Ovary (tissue), 9 donors: ENCODE measurements around the gene MGAT5. TPM values are rescaled to one million over a fixed set of nuclear protein-coding genes. Genes with fewer than 3 reads are reported as not detected.

Experiments used
- DNase-seq, 5 donors: peaks; one replicate each; pipeline ENCODE4 v3.0.0-alpha.2; 2019 to 2020
- H3K27ac ChIP-seq, 2 donors: fragments of 200-600 bp; one replicate each; pipeline versions ENCODE4 v1.5.1 to v1.8.0; 2019 to 2022
- H3K27me3 ChIP-seq: fragments of 200-600 bp; one replicate; pipeline ENCODE4 v1.8.0; 2022
- H3K36me3 ChIP-seq: fragments of 200-600 bp; sonication (generic); one replicate; pipeline ENCODE4 v1.5.1; 2019
- H3K4me1 ChIP-seq: one replicate; pipeline ENCODE4 v1.8.1; 2013; ENCODE audit warnings: mild to moderate bottlenecking, moderate library complexity; ENCODE audit not compliant: insufficient read depth
- H3K4me3 ChIP-seq: fragments of 200-600 bp; sonication (generic); one replicate; pipeline ENCODE4 v1.5.1; 2017
- H3K9me3 ChIP-seq, 2 donors: fragments of 200-600 bp in 1 of 2; sonication (generic) in 1 of 2; one replicate each; pipeline versions ENCODE4 v1.5.1 to v1.8.1; 2013 to 2019; ENCODE audit warnings: mild to moderate bottlenecking in 1 of 2, moderate library complexity in 1 of 2
- EP300 ChIP-seq: sonication (generic); formaldehyde crosslinking; IDR thresholded peaks from one replicate; pipeline ENCODE4 v1.6.1; 2017; ENCODE audit warnings: antibody characterized with exemption
- POLR2A ChIP-seq: fragments of 450-650 bp; IDR thresholded peaks from one replicate; pipeline ENCODE4 v1.6.1; 2017; ENCODE audit warnings: antibody characterized with exemption, mild to moderate bottlenecking, moderate library complexity
- WGBS, 3 donors: extraction: QIAGEN DNeasy Blood & Tissue Kit in 1 of 3; methylation state at CpG; one replicate each; pipeline versions ENCODE4 v1.1.5 to v1.1.7; 2013 to 2017; 5-methylcytosine and 5-hydroxymethylcytosine counted together
- intact Hi-C, 4 donors: fragments of 100-400 bp; cut with DNase I; formaldehyde crosslinking; loops; one replicate each; pipeline versions ENCODE4 v1.11.0 to v1.15.1; 2022 to 2023
- polyA plus RNA-seq, 2 donors: library from polyadenylated mRNA; stranded (reverse); fragments of 200-250 nt in 1 of 2; fragments of 350-450 nt in 1 of 2; fragmentation: Illumina TruSeq in 1 of 2; extraction: RNeasy Lipid Tissue Mini Kit (QIAGEN cat#74804) in 1 of 2; gene quantifications; one replicate each; pipeline ENCODE4 v1.2.3, GENCODE V29; 2013 to 2014
- total RNA-seq, 7 donors: library from RNA; depleted of rRNA in 2 of 7; stranded (reverse); fragments of >200 nt in 2 of 7; fragmentation: NEBNext Ultra II Directional in 3 of 7; extraction: Animal tissue kit (Norgen Biotek cat#: 25700) in 3 of 7; gene quantifications; one replicate each; pipeline versions ENCODE4 v1.1.0 to v1.2.4, GENCODE V29; 2016 to 2023
- TF ChIP-seq, protein P1 (sequence below), 3 donors: fragments of 450-650 bp in 2 of 3; fragments of 200-600 bp in 1 of 3; IDR thresholded peaks; one replicate each; pipeline versions ENCODE4 v1.5.1 to v1.8.0; 2016 to 2022; ENCODE audit warnings: antibody characterized with exemption in 3 of 3, mild to moderate bottlenecking in 1 of 3
- donor health status: DM: no; HTN: no; CAD: no; lungs with moderate emphysema.
- donor health status: DM: no; HTN: no; CAD: no.
- donor health status: Bipolar disorder and iron deficiency.
- donor health status: DM: yes; HTN: yes; CAD: no.
- donor health status: DM: no; HTN: no; CAD: no.
- donor health status: DM: yes; HTN: yes; CAD: no.

Gene MGAT5
- total and polyA plus RNA-seq, 9 donors = 11.3 to 61.2 (median 32.4) TPM

DNA sequence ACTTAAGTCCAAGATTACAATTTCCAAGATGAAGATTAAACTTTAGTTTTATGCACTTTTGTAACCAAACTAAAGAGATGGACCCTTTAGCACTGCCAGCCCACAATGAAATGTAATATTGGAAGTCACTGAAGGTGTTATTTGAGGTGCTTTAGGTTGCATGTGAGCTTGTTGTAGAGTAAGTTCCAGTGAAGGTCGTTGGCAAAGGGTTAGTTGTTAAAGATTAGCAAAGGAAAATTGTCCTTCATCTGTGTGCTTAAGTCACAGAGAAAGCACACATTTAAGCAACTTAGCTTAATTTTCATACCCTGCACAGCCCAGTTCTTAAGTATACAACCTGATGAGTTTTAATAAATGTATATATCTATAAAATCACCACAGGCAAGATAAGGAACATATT is 46.7 kb downstream of the MGAT5 start:
- Histone ChIP-seq H3K9me3 (no peaks in the 10 kb centered on the region), H3K36me3 (no peaks in the 10 kb centered on the region), H3K27me3 (no peaks in the 10 kb centered on the region), H3K4me3 (no peak overlapping the region), H3K27ac (no peak overlapping the region), H3K4me1 (peaks cover 4% of the 10 kb centered on the region)
- 52 to 61% (median 53%) methylated on average over 1 of the region's 1 CpG for WGBS, 3 donors
- no peak for DNase-seq
- TF ChIP-seq, protein P1, sequence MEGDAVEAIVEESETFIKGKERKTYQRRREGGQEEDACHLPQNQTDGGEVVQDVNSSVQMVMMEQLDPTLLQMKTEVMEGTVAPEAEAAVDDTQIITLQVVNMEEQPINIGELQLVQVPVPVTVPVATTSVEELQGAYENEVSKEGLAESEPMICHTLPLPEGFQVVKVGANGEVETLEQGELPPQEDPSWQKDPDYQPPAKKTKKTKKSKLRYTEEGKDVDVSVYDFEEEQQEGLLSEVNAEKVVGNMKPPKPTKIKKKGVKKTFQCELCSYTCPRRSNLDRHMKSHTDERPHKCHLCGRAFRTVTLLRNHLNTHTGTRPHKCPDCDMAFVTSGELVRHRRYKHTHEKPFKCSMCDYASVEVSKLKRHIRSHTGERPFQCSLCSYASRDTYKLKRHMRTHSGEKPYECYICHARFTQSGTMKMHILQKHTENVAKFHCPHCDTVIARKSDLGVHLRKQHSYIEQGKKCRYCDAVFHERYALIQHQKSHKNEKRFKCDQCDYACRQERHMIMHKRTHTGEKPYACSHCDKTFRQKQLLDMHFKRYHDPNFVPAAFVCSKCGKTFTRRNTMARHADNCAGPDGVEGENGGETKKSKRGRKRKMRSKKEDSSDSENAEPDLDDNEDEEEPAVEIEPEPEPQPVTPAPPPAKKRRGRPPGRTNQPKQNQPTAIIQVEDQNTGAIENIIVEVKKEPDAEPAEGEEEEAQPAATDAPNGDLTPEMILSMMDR (IDR thresholded peaks at IDR 0.05) = no peak
- no peak for TF ChIP-seq POLR2A
- no peak for TF ChIP-seq EP300
- intact Hi-C loops = no loop called here

DNA sequence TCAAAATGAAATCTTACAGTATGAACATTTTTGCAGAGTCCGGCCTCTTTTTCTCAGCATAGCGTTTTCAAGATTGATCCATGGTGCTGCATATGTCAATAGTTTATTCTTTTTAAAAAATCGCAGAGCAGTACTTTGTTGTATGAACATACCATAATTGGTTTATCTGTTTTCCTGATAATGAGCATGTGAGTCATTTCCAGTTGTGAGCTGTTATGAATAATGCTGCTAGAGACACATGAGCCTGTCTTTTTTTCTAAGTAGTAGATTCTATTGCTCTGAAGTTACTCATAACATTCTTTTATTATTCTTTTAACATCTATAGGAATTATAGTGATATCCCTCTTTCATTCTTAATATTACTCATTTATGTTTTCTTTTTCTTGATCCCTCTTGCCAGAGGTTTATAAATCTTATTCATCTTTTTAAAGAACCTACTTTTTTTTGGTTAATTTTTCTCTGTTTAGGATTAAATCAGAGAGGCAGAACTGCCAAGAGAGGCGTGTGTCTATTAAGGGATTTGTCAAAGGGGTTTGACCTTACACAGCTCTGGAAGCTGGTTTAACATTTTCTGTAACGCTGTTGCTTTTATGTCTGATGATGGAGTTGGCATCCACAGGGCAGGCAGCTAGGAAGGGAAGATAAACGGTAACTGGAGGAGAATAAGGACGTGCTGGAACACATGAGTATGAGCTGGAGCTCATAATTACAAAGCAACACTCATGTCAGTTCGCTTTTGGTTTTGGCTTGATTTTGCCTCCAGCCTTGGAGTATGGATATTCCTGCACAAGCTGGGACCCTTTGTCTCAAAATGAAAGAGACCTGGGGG is 47.4 kb downstream of the MGAT5 start:
- Histone ChIP-seq H3K4me1 (peaks cover 4% of the 10 kb centered on the region), H3K9me3 (no peaks in the 10 kb centered on the region), H3K27ac (no peak overlapping the region), H3K27me3 (no peaks in the 10 kb centered on the region), H3K4me3 (no peak overlapping the region), H3K36me3 (no peaks in the 10 kb centered on the region)
- TF ChIP-seq EP300 = no peak
- TF ChIP-seq POLR2A = no peak
- TF ChIP-seq, protein P1 (IDR thresholded peaks at IDR 0.05) = no peak
- DNase-seq = no peak
- 22 to 36% (median 32%) methylated on average over 8 of the region's 8 CpGs for WGBS, 3 donors
- intact Hi-C loops = no loop called here

- Histone ChIP-seq H3K4me1 (peaks cover 4% of the 10 kb centered on the region), H3K36me3 (no peaks in the 10 kb centered on the region), H3K9me3 (no peaks in the 10 kb centered on the region), H3K27ac (no peak overlapping the region), H3K27me3 (no peaks in the 10 kb centered on the region), H3K4me3 (no peak overlapping the region)
- DNase-seq = no peak
- intact Hi-C loops = no loop called here
- 54 to 61% (median 55%) methylated on average over 2 of the region's 2 CpGs for WGBS, 3 donors
- TF ChIP-seq, protein P1 (IDR thresholded peaks at IDR 0.05) = no peak
- TF ChIP-seq POLR2A (no peak), EP300 (no peak)
Measured at GRCh38 chr2:134301928-134302260, 48.0 kb downstream of the MGAT5 start.

- 62 to 66% (median 63%) methylated on average over 3 of the region's 3 CpGs for WGBS, 3 donors
- no peak for DNase-seq
- intact Hi-C loops = loop anchor here in 1 of 4 donors (2.0 kb wide), 1 partner anchor 42 kb away; no protein-coding TSS in a partner anchor
- Histone ChIP-seq H3K4me1 (peaks cover 4% of the 10 kb centered on the region), H3K4me3 (no peak overlapping the region), H3K27me3 (no peaks in the 10 kb centered on the region), H3K27ac (no peak overlapping the region), H3K9me3 (no peaks in the 10 kb centered on the region), H3K36me3 (no peaks in the 10 kb centered on the region)
- TF ChIP-seq EP300 (no peak), POLR2A (no peak)
- TF ChIP-seq, protein P1 (IDR thresholded peaks at IDR 0.05) = no peak
Measured at GRCh38 chr2:134304394-134305108, 50.7 kb downstream of the MGAT5 start.
